ENCODE measurements around the gene ANGPT4. TPM values are rescaled to one million over a fixed set of nuclear protein-coding genes. Genes with fewer than 3 reads are reported as not detected.

Gene ANGPT4
- total and polyA plus RNA-seq, 8 donors: 0.05 to 1.8 (median 0.18) TPM; not detected in 4

- TF ChIP-seq POLR2AphosphoS5 (IDR thresholded peaks at IDR 0.05): no peak
- TF ChIP-seq POLR2A (IDR thresholded peaks at IDR 0.05): no peak
- TF ChIP-seq EP300 (IDR thresholded peaks at IDR 0.05): no peak
- TF ChIP-seq CTCF (IDR thresholded peaks at IDR 0.05): no peak
- Histone ChIP-seq H3K9me3 (no peaks in the 10 kb centered on the region), H3K36me3 (no peaks in the 10 kb centered on the region), H3K27me3 (peaks cover 0 to 25% (median 6%) of the 10 kb centered on the region in 3 donors), H3K27ac (no peak overlapping the region), H3K4me3 (no peak overlapping the region), H3K4me1 (peaks cover 0 to 22% (median 11%) of the 10 kb centered on the region in 4 donors)
- intact Hi-C loops (cut with DNase I; ENCODE audit: low total_unique reads): no loop called here
- WGBS, 5 donors: 64 to 89% (median 69%) methylated on average over 5 of the region's 5 CpGs
- no peak for DNase-seq
These were observed 27.0 kb downstream of the ANGPT4 start for GRCh38 chr20:889106-889505.

DNA sequence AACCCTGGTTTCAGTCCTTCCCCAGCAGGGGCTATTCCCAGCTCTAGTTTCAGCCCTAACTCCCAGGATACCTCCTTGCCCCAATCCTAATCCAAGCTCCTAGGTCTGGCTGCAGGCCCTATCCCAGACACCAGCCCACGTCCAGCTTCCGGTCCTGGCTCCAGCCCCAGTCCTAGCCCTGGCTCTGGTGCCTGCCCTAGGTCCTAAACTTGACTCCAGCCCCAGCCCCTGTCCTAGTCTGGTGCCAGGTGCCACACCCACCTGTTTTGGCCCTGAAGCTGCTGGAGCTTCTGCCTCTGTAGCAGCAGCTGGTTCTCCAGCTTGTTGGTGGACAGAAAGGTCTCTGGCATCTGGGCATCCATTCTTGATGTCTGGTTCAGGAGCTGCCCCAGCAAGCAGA is 28.1 kb downstream of the ANGPT4 start:
- Histone ChIP-seq H3K4me3 (no peak overlapping the region), H3K27me3 (peaks cover 0 to 36% (median 6%) of the 10 kb centered on the region in 3 donors), H3K27ac (no peak overlapping the region), H3K4me1 (peaks cover 0 to 22% (median 11%) of the 10 kb centered on the region in 4 donors), H3K9me3 (no peaks in the 10 kb centered on the region), H3K36me3 (no peaks in the 10 kb centered on the region)
- DNase-seq: no peak
- TF ChIP-seq CTCF (IDR thresholded peaks at IDR 0.05): no peak
- no peak for TF ChIP-seq POLR2A (IDR thresholded peaks at IDR 0.05)
- intact Hi-C loops (cut with DNase I; ENCODE audit: low total_unique reads): no loop called here
- 43 to 79% (median 67%) methylated on average over 2 of the region's 2 CpGs for WGBS, 5 donors

DNA sequence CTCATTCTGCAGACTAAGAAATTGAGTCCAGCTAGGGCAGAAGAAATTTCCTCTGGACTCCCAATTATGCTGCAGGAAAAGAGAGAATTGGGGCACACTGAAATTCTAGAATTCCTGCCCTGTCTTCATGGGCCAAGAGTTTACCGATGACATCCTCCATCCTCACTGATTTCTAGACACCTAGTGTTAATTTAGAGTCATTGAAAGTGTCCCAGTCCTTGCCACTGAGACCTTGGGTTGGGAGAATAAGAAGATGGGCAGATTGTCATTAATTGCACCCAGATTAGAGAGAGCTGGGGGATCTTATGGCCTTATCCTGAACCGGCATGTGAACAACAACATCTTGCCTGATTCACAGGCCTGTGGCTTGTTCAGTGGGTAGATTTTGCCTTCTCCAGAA is 29.0 kb downstream of the ANGPT4 start:
- no peak for DNase-seq
- no peaks in the 10 kb centered on the region for H3K36me3 ChIP-seq
- peaks cover 0 to 22% (median 11%) of the 10 kb centered on the region in 4 donors for H3K4me1 ChIP-seq
- H3K27ac ChIP-seq: no peak overlapping the region
- intact Hi-C loops (cut with DNase I; ENCODE audit: low total_unique reads): no loop called here
- TF ChIP-seq EP300 (IDR thresholded peaks at IDR 0.05) (no peak), CTCF (IDR thresholded peaks at IDR 0.05) (no peak), POLR2A (IDR thresholded peaks at IDR 0.05) (no peak), POLR2AphosphoS5 (IDR thresholded peaks at IDR 0.05) (no peak)
- H3K4me3 ChIP-seq: no peak overlapping the region
- 82 to 93% (median 91%) methylated on average over 2 of the region's 2 CpGs for WGBS, 5 donors
- peaks cover 0 to 43% (median 6%) of the 10 kb centered on the region in 3 donors for H3K27me3 ChIP-seq
- H3K9me3 ChIP-seq: no peaks in the 10 kb centered on the region

- no peaks in the 10 kb centered on the region for H3K36me3 ChIP-seq
- TF ChIP-seq POLR2AphosphoS5 (IDR thresholded peaks at IDR 0.05) (no peak), CTCF (IDR thresholded peaks at IDR 0.05) (no peak), POLR2A (IDR thresholded peaks at IDR 0.05) (no peak), EP300 (IDR thresholded peaks at IDR 0.05) (no peak)
- H3K4me1 ChIP-seq: peaks cover 0 to 10% (median 7%) of the 10 kb centered on the region in 4 donors
- H3K27me3 ChIP-seq: peaks cover 0 to 44% (median 6%) of the 10 kb centered on the region in 3 donors
- H3K4me3 ChIP-seq: no peak overlapping the region
- WGBS, 5 donors: 12 to 46% (median 14%) methylated on average over 12 to 41 of the region's 41 CpGs
- no peak overlapping the region for H3K27ac ChIP-seq
- H3K9me3 ChIP-seq: no peaks in the 10 kb centered on the region
- intact Hi-C loops (cut with DNase I; ENCODE audit: low total_unique reads): no loop called here
- peak in 1 of 2 donors; percentile 80 for DNase-seq
These were observed 30.9 kb downstream of the ANGPT4 start for GRCh38 chr20:884983-885952.

Data from stomach (tissue), 9 donors.